Lower leg skin (tissue), 3 donors: Measurements from ENCODE around the gene LMOD3.

Source experiments
- POLR2A ChIP-seq, 2 donors: fragments of 450-650 bp; IDR thresholded peaks; one replicate each; pipeline ENCODE4 v1.6.1; 2016 to 2017; ENCODE audit warnings: antibody characterized with exemption in 2 of 2, mild to moderate bottlenecking in 1 of 2, moderate library complexity in 1 of 2
- TF ChIP-seq, protein P1 (sequence below), 3 donors: fragments of 450-650 bp; IDR thresholded peaks; one replicate each; pipeline ENCODE4 v1.5.1; 2016; ENCODE audit warnings: antibody characterized with exemption in 3 of 3, mild to moderate bottlenecking in 3 of 3, moderate library complexity in 2 of 3

GRCh38 chr3:69103123-69103522 lies 19.3 kb downstream of the LMOD3 start:
- TF ChIP-seq, protein P1, sequence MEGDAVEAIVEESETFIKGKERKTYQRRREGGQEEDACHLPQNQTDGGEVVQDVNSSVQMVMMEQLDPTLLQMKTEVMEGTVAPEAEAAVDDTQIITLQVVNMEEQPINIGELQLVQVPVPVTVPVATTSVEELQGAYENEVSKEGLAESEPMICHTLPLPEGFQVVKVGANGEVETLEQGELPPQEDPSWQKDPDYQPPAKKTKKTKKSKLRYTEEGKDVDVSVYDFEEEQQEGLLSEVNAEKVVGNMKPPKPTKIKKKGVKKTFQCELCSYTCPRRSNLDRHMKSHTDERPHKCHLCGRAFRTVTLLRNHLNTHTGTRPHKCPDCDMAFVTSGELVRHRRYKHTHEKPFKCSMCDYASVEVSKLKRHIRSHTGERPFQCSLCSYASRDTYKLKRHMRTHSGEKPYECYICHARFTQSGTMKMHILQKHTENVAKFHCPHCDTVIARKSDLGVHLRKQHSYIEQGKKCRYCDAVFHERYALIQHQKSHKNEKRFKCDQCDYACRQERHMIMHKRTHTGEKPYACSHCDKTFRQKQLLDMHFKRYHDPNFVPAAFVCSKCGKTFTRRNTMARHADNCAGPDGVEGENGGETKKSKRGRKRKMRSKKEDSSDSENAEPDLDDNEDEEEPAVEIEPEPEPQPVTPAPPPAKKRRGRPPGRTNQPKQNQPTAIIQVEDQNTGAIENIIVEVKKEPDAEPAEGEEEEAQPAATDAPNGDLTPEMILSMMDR (IDR thresholded peaks at IDR 0.05): no peak
- no peak for TF ChIP-seq POLR2A (IDR thresholded peaks at IDR 0.05)
